Skeletal muscle satellite cell (primary cell): ENCODE measurements around the gene ACSS3.

Source experiments
- H3K27me3 ChIP-seq: 2 replicates; pipeline ENCODE4 v1.7.0; 2013; ENCODE audit warnings: low read length; ENCODE audit not compliant: control insufficient read depth, insufficient read depth
- H3K36me3 ChIP-seq: 2 replicates; pipeline ENCODE4 v1.7.0; 2013; ENCODE audit warnings: mild to moderate bottlenecking, control low read depth, low read length; ENCODE audit not compliant: insufficient read depth
- H3K4me1 ChIP-seq: 2 replicates; pipeline ENCODE4 v1.7.0; 2013; ENCODE audit warnings: low read length; ENCODE audit not compliant: control insufficient read depth, insufficient read depth
- H3K4me2 ChIP-seq: 2 replicates; pipeline ENCODE4 v1.7.0; 2013; ENCODE audit warnings: mild to moderate bottlenecking, low read length
- H3K4me3 ChIP-seq: 2 replicates; pipeline ENCODE4 v1.7.0; 2013; ENCODE audit warnings: low read length
- H3K9ac ChIP-seq: 2 replicates; pipeline ENCODE4 v1.7.0; 2013; ENCODE audit warnings: mild to moderate bottlenecking, low read depth, low read length, moderate library complexity
- H3K9me3 ChIP-seq: replicated peaks from 2 replicates; pipeline ENCODE4 v1.7.0; 2013; ENCODE audit warnings: mild to moderate bottlenecking, control low read depth, low read length

Gene ACSS3

DNA sequence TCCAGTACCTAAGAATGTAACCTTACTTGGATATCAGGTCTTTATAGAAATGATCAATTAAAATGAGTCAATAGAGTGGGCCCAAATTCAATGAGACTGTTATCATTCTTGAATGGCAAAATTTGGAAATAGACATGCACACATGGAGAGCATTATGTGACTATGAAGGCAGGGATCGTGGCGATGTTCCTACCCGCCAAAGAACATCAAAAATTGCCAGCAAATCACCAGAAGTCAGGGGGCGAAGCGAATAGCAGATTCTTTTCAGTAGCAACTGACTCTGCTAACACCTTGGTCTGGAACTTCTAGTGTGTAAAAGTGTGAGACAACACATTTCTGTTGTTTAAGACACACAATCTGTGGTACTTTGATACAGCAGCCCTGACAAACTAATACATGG, 192.5 kb downstream of the ACSS3 start:
- H3K4me1 ChIP-seq: no peaks in the 10 kb centered on the region
- no peak overlapping the region for H3K4me3 ChIP-seq
- no peaks in the 10 kb centered on the region for H3K27me3 ChIP-seq
- no peak overlapping the region for H3K4me2 ChIP-seq
- no peaks in the 10 kb centered on the region for H3K36me3 ChIP-seq
- H3K9ac ChIP-seq: no peak overlapping the region
- H3K9me3 ChIP-seq: no peaks in the 10 kb centered on the region

DNA sequence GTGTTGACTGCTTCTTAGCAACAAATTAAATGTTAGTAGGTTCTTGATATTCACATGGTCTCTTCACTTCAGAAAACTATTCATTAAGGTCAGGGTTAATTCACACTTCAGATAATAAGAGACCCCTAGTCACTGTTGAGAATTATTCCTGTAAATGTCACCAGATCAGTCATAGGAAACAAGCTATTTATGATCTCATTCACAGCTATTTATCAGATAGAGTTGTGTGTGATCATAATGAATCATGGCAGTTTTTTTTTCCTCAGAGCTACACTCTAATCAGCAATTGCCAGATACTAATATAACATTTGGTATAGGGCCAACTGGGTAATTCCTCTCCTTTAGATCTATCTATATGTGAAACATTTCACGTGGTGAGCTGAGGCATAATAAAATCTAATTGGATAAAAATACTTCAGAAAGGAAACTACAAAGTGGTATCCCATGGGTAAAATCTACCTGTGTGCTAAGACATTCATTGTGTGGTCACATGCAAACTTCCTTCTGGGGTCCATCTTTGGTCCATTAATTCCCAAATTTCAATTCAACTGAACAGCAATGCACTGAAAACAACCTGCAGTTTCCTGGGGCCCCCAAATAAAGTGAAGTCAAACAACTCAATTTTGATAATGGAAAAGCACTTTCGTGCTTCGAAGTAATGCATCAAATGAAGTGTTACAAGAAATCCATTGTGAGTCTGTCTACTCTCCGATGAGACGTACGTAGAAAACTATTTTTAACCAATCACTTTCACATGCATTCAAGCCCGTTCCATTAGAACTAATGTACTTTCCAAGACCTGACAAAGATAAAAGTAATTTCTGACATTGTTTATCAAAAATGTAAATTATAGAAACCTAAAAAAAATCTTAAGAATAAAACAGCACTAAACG, 197.0 kb downstream of the ACSS3 start:
- Histone ChIP-seq H3K36me3 (no peaks in the 10 kb centered on the region), H3K4me2 (no peak overlapping the region), H3K4me3 (no peak overlapping the region)

DNA sequence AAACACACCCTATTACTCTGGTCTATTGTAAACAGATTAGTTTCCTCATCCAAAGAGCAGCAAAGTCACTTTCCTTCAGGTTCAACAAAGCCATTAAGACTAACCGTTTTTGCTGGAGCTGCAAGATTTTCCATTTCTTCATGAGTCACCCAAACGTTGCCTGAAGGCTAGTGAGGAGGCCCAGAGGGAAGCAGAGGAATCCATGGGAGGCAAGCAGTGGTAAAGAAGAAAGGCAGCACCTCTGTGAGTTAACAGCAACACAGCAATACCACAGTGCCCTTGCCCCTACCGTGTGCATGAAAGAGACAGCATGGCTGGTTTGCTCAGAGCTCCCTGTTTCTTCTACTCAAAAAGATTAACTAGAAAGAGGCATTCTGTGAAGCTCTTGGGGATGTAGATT, 206.3 kb downstream of the ACSS3 start:
- Histone ChIP-seq H3K9ac (no peak overlapping the region), H3K4me2 (no peak overlapping the region), H3K4me1 (no peaks in the 10 kb centered on the region), H3K27me3 (no peaks in the 10 kb centered on the region), H3K36me3 (no peaks in the 10 kb centered on the region), H3K9me3 (no peaks in the 10 kb centered on the region), H3K4me3 (no peak overlapping the region)

More for the DNA sequence above, 197.0 kb downstream of the ACSS3 start:
- Histone ChIP-seq H3K27me3 (no peaks in the 10 kb centered on the region), H3K4me1 (no peaks in the 10 kb centered on the region), H3K9me3 (no peaks in the 10 kb centered on the region), H3K9ac (no peak overlapping the region)

DNA sequence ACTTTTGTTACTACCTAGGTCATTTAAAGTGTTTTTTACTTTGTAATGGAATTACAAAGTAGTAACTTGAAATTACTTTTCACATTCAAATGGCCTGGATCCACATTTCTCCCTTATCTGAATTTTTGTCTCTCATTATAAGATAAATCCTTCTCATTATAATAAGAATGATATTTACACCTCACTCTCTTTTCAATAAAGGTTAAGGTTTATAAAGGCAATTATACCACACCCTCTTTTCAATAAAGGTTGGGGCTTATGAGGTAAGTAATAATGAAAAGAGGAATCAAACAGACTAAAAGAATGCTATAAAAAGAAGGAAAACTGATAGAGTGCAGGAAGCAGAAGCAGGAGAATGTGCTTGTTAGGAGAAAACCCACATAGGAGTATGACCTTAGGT, 210.8 kb downstream of the ACSS3 start:
- no peaks in the 10 kb centered on the region for H3K9me3 ChIP-seq
- no peaks in the 10 kb centered on the region for H3K27me3 ChIP-seq
- H3K4me3 ChIP-seq: no peak overlapping the region
- no peaks in the 10 kb centered on the region for H3K4me1 ChIP-seq
- H3K9ac ChIP-seq: no peak overlapping the region
- H3K4me2 ChIP-seq: no peak overlapping the region
- H3K36me3 ChIP-seq: no peaks in the 10 kb centered on the region

DNA sequence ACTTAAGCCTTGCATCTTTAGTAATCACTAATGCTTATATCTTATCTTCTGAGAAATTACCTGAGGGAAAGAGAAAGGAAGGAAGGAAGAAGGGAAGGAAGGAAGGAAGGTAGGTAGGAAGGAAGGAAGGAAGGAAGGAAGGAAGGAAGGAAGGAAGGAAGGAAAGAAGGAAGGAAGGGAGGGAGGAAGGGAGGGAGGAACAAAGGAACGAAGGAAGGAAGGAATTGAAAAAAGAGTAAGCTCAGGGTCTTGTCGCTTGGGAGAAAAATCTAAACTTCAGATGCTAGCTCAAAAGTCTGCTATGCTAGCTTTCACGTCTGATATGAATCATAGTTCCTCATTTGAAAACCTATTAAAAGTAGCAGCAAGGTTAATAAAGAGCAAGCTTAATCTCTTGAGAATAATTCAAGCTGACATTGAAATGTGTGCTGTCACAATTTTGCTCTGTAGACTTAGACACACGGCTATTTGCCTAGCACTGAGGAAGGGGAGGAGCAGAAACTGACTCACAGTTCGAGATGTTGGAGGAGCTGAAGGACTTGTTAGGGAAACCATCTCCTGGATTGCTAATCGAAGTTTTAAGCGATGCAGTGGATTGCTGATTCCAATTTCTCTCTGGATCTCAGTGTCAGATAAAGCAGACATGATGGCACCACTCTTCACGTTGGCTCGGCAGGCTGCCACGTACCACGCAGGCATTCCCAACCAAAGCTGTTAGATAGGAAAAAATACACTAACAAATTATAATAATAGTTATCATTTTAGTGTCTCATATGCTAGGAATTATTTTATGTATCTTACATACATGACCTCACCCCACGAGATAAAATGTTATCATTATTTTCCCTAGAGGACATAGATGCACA, 216.7 kb downstream of the ACSS3 start:
- Histone ChIP-seq H3K4me3 (no peak overlapping the region), H3K4me2 (no peak overlapping the region), H3K9ac (no peak overlapping the region), H3K27me3 (no peaks in the 10 kb centered on the region), H3K4me1 (peaks cover 7% of the 10 kb centered on the region), H3K9me3 (no peaks in the 10 kb centered on the region), H3K36me3 (no peaks in the 10 kb centered on the region)

DNA sequence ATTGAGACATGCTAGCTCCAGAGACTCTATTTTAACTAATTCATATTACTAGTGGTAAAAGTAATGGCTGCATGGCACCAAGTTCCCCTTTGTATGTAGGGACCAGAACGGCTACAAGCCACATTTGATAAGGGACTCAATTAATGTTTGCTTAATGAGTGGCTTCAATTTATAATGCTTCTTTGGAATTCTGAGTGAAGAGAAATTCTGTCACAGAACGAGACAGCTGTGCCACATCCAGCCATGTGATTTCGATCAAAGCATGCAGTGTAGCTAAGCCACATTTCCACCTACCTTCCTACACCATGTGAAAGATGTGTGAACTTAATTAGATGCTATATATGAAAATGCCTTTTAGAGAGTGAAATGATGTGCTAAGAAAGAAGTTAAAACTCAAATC, 217.4 kb downstream of the ACSS3 start:
- Histone ChIP-seq H3K27me3 (no peaks in the 10 kb centered on the region), H3K4me2 (no peak overlapping the region), H3K36me3 (no peaks in the 10 kb centered on the region), H3K4me1 (peaks cover 7% of the 10 kb centered on the region), H3K4me3 (no peak overlapping the region), H3K9ac (no peak overlapping the region), H3K9me3 (no peaks in the 10 kb centered on the region)

DNA sequence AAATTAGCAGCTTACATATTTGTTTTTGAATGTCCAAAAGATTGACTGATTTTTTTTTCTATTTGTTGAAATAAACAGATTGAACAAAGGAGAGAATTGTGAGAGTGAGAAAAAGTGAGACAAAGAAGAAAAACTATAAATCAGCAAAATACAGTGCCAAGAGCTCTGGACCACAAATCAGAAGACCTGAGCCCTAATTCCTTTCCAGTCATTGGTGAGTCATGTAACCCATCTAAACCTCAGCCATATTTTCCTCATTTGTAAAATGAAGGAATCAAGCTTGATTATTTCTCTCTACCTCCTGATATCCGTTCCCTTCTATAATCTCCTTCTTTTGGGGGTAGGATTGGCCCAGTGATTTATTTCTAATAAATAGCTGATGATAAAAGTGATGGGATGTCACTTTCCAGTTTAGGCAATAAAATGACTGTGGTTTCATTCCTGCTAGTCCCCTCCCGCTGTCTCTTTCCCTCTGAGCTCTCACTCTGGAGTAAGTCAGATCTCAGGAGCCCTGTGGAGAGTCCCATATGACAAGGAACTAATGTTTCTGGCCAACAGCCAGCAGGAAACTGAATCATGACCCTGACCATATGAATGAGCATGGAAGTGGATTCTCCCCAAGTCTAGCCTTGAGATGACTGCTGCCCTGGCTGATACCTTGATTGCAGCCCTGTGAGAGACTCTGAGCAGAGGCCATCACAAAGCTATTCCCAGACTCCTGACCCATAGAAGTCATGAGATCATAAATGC, 218.9 kb downstream of the ACSS3 start:
- Histone ChIP-seq H3K4me2 (no peak overlapping the region), H3K9ac (no peak overlapping the region), H3K27me3 (no peaks in the 10 kb centered on the region), H3K4me3 (no peak overlapping the region), H3K4me1 (peaks cover 7% of the 10 kb centered on the region), H3K36me3 (no peaks in the 10 kb centered on the region), H3K9me3 (no peaks in the 10 kb centered on the region)

DNA sequence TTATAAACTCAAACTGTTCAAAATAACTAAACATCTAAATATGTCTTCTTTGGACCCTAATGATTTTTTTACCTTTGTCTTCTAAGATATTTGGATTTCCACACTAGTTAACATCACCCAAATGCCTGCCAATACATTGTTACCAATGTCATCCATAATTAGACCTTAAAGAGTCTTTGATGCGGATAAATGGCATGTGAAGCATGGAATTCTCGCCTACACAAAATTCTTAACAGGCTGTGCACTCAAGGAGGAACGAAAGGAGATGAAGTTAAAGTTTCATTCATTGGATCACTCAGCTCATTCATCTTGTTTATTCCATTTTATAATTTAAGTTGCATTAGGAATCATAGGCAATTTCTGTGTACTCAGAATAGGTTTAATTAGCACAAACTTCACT, 219.7 kb downstream of the ACSS3 start:
- no peaks in the 10 kb centered on the region for H3K9me3 ChIP-seq
- H3K4me1 ChIP-seq: peaks cover 7% of the 10 kb centered on the region
- no peaks in the 10 kb centered on the region for H3K36me3 ChIP-seq
- H3K9ac ChIP-seq: no peak overlapping the region
- no peaks in the 10 kb centered on the region for H3K27me3 ChIP-seq
- no peak overlapping the region for H3K4me3 ChIP-seq
- H3K4me2 ChIP-seq: no peak overlapping the region

DNA sequence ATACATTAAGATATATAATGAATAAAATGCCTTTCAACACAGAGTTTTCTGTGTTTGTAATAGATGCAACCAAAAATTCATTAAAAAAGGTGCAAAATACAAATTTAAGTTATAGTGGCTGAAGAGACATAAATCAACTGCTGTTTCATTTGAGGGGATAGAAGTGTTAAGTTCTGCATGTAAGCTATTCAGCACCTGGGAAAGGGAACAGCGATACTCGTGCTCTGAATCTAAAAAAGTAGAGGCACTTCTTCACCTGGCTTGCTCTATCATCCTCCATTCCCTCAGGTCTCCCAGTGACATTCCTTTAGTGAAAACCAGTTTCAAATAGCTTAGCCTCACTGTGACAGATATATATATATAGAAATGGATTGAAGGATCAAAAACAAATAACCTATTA, 222.6 kb downstream of the ACSS3 start:
- H3K4me2 ChIP-seq: no peak overlapping the region
- H3K36me3 ChIP-seq: no peaks in the 10 kb centered on the region
- H3K27me3 ChIP-seq: no peaks in the 10 kb centered on the region
- no peak overlapping the region for H3K9ac ChIP-seq
- no peaks in the 10 kb centered on the region for H3K9me3 ChIP-seq
- peaks cover 7% of the 10 kb centered on the region for H3K4me1 ChIP-seq
- no peak overlapping the region for H3K4me3 ChIP-seq

DNA sequence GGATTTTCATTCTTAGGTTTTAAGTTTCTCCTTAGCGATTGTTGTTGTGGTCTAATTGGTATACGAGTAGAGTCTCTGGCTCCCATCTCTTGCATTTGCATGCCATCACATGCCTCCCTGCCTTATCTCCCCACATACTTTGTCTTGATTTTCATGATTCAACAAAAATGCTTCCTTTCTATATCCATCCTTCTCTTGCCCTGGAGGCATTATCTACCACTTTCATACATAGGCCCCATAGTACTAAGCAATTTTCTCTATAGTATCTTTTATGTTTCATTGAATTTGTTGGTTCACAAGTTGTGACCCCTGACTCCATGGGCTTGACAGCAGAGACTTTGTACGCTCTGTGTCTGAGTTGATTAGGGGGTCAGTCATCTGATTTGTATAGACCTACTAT, 226.1 kb downstream of the ACSS3 start:
- no peak overlapping the region for H3K9ac ChIP-seq
- no peaks in the 10 kb centered on the region for H3K4me1 ChIP-seq
- H3K4me2 ChIP-seq: no peak overlapping the region
- H3K9me3 ChIP-seq: no peaks in the 10 kb centered on the region
- no peaks in the 10 kb centered on the region for H3K27me3 ChIP-seq
- no peaks in the 10 kb centered on the region for H3K36me3 ChIP-seq
- H3K4me3 ChIP-seq: no peak overlapping the region
